Erythroblast (primary cell): Measurements from ENCODE around the gene PTPRN2.

Experiments used
- GATA1 ChIP-seq: IDR thresholded peaks from 2 replicates; pipeline ENCODE4 v1.6.1; 2011; ENCODE audit warnings: low read depth, mild to moderate bottlenecking, control low read depth, low read length, moderate library complexity
- POLR2A ChIP-seq: IDR thresholded peaks from 2 replicates; pipeline ENCODE4 v1.6.1; 2011; ENCODE audit warnings: mild to moderate bottlenecking, low read length

DNA sequence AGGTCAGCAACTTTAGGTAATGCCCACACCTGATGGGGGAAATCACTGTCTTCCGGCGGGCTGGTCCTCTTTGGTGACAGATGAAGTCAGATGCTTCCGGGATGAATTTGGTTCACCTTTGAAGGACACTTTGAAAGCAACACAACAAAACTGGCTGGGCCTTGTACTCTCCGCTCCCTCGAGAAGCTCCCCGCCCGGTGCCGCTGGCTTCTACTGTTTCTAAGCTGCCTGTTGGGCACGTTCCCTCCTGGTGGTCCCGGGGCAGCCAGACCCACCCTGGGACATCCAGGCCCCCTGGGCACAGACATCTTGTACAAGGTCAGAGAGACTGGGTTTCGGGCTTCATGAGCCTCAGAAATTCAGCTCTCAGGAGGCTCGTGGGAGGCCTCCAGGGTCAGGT is 798.5 kb downstream of the PTPRN2 start:
- TF ChIP-seq POLR2A (no peak), GATA1 (no peak)
